Activated CD8-positive, alpha-beta memory T cell treated with anti-CD3 and anti-CD28 coated beads, Interleukin-2, amount 50 U/mL, for 48 hours (primary cell): ENCODE measurements around the gene NCAN.

ENCODE experiments used
- DNase-seq: peaks from one replicate; pipeline ENCODE4 v3.0.0-alpha.2; 2020

Gene NCAN

DNA sequence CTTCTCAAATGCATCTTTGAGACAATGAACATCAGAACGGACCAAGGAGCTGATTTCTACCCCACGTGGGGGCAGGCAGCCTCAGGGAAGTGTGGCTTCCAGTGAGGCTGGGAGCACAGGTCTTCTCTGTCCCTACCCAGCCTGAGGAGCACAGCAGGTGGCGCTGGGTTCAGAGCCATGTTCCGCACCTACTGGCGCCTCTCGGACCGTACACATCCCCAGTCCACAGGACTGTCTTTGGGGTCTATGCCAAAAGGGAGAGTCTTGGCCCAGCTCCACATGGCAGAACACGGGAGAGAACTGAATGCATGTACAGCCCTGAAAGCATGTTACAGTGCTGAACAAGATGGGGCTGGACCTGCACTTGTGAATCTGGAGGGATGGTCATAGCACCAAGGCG lies 86.0 kb downstream of the NCAN start:
- DNase-seq = no peak

DNA sequence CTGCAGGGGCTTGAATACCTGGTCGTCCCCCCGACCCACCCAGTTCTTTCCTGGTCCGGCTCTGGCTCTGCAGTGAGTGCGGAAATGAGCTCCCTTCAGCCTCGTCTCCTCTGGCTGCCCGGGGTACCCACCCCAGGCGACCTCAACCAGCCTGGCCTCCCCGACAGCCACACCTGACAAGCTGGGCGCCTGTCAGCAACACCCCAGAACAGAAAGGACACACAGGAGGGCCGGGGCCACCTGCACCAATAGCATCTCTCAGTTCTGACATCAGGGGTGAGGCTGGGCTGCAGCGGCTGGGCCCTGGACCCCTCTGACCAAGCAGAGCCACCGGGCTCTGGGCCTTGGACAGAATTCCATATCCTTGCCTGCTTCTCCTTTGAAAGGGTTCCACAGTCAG lies 88.9 kb downstream of the NCAN start:
- DNase-seq = no peak
